ENCODE results near the gene CFAP97. TPM values are rescaled to one million over a fixed set of nuclear protein-coding genes. Genes with fewer than 3 reads are reported as not detected.
A peak's percentile ranks its signal among the peaks of the same experiment; 100 is the strongest.

Gene CFAP97
- total and polyA plus RNA-seq, 8 donors: 4.8 to 39.8 (median 14.9) TPM

GRCh38 chr4:185238750-185239149 is 35.0 kb upstream of the CFAP97 start:
- H3K27ac ChIP-seq: no peak overlapping the region
- no peak overlapping the region for H3K4me3 ChIP-seq
- no peaks in the 10 kb centered on the region for H3K27me3 ChIP-seq
- TF ChIP-seq EP300 (IDR thresholded peaks at IDR 0.05) (no peak), CTCF (IDR thresholded peaks at IDR 0.05) (no peak), POLR2AphosphoS5 (IDR thresholded peaks at IDR 0.05) (no peak), POLR2A (IDR thresholded peaks at IDR 0.05) (no peak)
- WGBS, 5 donors: 77 to 97% (median 95%) methylated on average over 4 of the region's 4 CpGs
- H3K9me3 ChIP-seq: peaks cover 0 to 10% (median 4%) of the 10 kb centered on the region in 4 donors
- DNase-seq: no peak
- no peaks in the 10 kb centered on the region for H3K36me3 ChIP-seq
- intact Hi-C loops (cut with DNase I; ENCODE audit: low total_unique reads): no loop called here
- H3K4me1 ChIP-seq: peaks cover 8 to 17% (median 11%) of the 10 kb centered on the region in 4 donors

GRCh38 chr4:185238215-185238681 is 34.4 kb upstream of the CFAP97 start:
- Histone ChIP-seq H3K27ac (no peak overlapping the region), H3K4me1 (peaks cover 8 to 17% (median 11%) of the 10 kb centered on the region in 4 donors), H3K36me3 (no peaks in the 10 kb centered on the region), H3K4me3 (no peak overlapping the region), H3K9me3 (peaks cover 0 to 10% (median 4%) of the 10 kb centered on the region in 4 donors), H3K27me3 (no peaks in the 10 kb centered on the region)
- no peak for DNase-seq
- TF ChIP-seq POLR2AphosphoS5 (IDR thresholded peaks at IDR 0.05) (no peak), CTCF (IDR thresholded peaks at IDR 0.05) (no peak), EP300 (IDR thresholded peaks at IDR 0.05) (no peak), POLR2A (IDR thresholded peaks at IDR 0.05) (no peak)
- intact Hi-C loops (cut with DNase I; ENCODE audit: low total_unique reads): no loop called here
- WGBS, 5 donors: 91 to 97% (median 93%) methylated on average over 5 of the region's 5 CpGs

DNA sequence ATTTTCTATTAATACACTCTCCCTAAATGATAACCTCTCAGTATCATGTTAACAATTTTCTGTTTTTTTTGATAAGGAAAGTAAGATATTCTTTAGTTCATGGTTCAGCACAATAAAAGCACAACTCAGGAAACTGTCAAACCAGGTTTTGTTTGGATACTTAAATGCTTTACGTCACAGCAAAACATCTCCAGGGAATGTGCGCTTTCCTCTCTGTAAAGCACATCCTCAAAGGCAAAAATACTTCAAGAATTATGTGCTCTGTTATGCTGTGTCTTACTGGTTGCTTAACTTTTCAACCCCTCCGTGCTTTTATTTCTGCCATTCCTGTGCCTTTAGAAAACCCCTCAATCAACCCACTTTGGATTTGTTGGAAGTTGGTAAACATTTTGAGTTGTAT is 33.4 kb upstream of the CFAP97 start:
- WGBS, 5 donors: 70 to 81% (median 73%) methylated on average over 3 of the region's 3 CpGs
- peak in 1 of 2 donors; percentile 55 for DNase-seq
- Histone ChIP-seq H3K9me3 (peaks cover 0 to 10% (median 4%) of the 10 kb centered on the region in 4 donors), H3K4me1 (peaks cover 8 to 13% (median 10%) of the 10 kb centered on the region in 4 donors), H3K27me3 (no peaks in the 10 kb centered on the region), H3K27ac (no peak overlapping the region), H3K36me3 (no peaks in the 10 kb centered on the region), H3K4me3 (no peak overlapping the region)
- TF ChIP-seq POLR2A (IDR thresholded peaks at IDR 0.05): no peak
- TF ChIP-seq EP300 (IDR thresholded peaks at IDR 0.05): no peak
- no peak for TF ChIP-seq CTCF (IDR thresholded peaks at IDR 0.05)
- no peak for TF ChIP-seq POLR2AphosphoS5 (IDR thresholded peaks at IDR 0.05)
- intact Hi-C loops (cut with DNase I; ENCODE audit: low total_unique reads): no loop called here

DNA sequence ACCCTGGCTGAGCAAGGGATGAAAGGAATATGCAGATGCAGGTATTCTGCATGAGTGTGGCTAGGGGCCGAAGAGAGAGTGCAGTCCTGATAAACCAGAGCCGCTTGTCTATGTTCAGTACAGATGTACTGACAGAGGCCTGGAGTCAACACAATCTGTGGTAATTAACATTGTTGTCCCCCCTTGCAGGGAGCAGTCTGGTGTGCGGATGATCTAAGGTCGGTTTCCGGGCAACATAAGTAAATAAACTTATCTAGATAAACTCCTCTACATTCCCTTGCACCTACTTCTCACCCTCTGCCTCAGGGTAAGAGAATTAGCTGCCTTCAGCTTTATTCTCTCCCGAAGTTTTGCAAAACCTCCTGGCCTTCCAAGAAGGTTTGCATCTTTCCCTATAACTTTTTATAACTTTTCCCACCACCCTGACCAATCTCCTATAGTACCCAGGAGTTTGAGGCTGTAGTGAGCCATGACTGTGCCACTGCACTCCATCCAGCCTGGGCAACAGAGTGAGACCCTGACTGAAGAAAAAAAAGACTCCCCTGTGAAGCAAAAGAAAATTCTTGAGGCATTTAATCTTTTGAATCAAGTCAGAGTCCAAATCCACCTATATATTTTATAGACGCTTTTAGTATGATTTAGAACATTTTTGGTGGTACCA is 32.2 kb upstream of the CFAP97 start:
- Histone ChIP-seq H3K36me3 (no peaks in the 10 kb centered on the region), H3K4me3 (no peak overlapping the region), H3K9me3 (peaks cover 0 to 10% (median 4%) of the 10 kb centered on the region in 4 donors), H3K27me3 (no peaks in the 10 kb centered on the region), H3K27ac (no peak overlapping the region), H3K4me1 (peaks cover 8 to 13% (median 10%) of the 10 kb centered on the region in 4 donors)
- intact Hi-C loops (cut with DNase I; ENCODE audit: low total_unique reads): no loop called here
- peak in 1 of 2 donors; percentile 71 for DNase-seq
- WGBS, 5 donors: 42 to 53% (median 46%) methylated on average over 7 of the region's 7 CpGs
- TF ChIP-seq EP300 (IDR thresholded peaks at IDR 0.05): no peak
- TF ChIP-seq CTCF (IDR thresholded peaks at IDR 0.05): no peak
- no peak for TF ChIP-seq POLR2AphosphoS5 (IDR thresholded peaks at IDR 0.05)
- no peak for TF ChIP-seq POLR2A (IDR thresholded peaks at IDR 0.05)

Measured in stomach (tissue), 9 donors.